ENCODE results near the gene CRYAB.
A peak's percentile ranks its signal among the peaks of the same experiment; 100 is the strongest.
"Not testable (repeated sequence)": the region's sequence is repeated elsewhere in the genome, so short reads cannot be mapped to it uniquely, and the experiment has no call there.

CRYAB gene

DNA sequence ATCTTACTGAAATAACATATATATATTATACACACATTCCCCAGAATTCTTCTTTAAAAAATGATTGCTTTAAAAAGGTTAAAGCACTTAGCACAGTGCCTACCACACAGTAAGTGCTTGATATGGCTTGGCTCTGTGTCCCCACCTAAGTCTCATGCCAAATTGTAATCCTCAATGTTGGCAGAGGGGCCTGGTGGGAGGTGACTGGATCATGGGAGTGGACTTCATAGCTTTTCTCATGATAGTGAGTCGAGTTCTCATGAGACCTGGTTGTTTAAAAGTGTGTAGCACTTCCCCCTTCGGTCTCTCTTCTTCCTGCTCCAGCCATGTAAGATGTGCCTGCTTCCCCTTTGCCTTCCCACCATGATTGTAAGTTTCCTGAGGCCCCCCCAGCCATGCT lies 6.2 kb downstream of the CRYAB start:
- no peak for DNase-seq

DNA sequence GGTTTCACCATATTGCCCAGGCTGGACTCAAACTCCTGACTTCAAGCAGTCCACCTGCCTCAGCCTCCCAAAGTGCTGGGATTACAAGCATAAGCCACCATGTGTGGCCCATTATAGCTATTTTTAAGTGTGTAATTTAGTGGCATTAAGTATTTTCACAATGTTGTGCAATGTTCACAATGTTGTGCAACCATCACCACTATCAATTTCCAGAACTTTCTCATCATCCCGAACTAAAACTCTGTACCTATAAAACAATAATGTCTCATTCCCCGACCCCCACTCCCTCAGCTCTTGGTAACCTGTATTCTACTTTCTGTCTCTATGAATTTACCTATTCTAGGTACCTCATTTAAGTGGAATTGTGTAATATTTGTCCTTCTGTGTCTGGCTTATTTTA lies 24.7 kb downstream of the CRYAB start:
- DNase-seq = no peak

DNA sequence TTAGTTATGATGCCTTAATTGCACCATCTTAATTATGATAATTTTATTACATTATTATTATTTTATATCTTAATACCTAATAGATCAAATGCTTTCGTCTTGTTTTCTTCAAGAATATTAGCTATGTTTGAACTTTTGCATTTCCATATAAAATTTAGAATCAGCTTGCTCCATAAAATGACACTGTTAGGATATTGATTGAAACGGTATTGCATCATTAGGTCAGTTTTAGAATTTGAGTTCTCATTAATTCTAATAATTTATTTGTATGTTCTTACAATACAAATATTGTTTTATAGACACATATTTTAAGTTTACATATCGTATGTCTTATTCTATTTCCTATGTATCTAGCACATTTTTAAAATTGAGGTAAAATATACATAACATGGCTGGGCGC lies 25.5 kb downstream of the CRYAB start:
- no peak for DNase-seq

DNA sequence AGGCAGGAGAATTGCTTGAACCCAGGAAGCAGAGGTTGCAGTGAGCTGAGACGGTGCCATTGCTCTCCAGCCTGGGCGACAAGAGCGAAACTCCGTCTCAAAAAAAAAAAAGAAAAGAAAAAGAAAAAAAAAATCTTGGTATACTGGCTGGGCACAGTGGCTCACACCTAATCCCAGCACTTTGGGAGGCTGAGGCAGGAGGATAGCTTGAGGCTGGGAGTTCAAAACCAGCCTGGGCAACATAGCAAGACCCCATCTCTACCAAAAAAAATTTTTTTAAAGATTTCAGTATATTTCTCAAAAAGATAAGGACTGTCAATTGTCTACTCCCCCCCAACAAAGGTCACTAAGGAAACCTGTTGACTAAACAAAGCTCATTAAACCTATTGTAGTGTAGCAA lies 26.5 kb downstream of the CRYAB start:
- DNase-seq = not testable (repeated sequence)

DNA sequence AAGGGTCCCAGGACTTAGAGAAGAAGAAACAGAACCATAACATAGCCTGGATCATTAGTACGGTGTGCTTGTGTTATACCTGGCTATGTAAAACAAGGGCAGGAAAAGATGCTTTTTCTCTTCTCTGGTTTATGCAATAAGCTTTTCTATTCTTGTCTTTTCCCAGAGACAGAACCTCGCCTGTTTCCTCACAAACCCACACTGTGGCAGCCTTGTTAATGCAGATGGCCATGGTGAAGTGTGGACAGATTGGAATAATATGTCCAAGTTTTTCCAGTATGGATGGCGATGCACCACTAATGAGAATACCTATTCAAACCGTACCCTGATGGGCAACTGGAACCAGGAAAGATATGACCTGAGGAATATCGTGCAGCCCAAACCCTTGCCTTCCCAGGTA lies 29.4 kb downstream of the CRYAB start:
- DNase-seq = no peak

DNA sequence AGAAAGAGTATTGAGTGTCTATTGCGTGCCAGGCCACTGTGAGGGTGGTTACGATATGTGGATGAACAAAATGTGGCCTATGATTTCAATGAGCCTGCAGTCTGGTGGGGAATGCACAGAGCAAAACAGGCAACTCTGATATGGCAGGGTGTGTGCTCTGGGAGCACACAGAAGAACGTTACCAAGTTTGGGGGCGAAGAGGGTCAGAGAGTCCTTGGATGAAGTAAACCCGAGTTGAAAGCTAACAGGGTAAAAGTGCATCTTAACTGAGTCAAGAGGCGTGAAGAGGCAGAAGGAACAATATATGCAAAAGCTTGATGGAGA lies 32.0 kb downstream of the CRYAB start:
- DNase-seq = no peak

DNA sequence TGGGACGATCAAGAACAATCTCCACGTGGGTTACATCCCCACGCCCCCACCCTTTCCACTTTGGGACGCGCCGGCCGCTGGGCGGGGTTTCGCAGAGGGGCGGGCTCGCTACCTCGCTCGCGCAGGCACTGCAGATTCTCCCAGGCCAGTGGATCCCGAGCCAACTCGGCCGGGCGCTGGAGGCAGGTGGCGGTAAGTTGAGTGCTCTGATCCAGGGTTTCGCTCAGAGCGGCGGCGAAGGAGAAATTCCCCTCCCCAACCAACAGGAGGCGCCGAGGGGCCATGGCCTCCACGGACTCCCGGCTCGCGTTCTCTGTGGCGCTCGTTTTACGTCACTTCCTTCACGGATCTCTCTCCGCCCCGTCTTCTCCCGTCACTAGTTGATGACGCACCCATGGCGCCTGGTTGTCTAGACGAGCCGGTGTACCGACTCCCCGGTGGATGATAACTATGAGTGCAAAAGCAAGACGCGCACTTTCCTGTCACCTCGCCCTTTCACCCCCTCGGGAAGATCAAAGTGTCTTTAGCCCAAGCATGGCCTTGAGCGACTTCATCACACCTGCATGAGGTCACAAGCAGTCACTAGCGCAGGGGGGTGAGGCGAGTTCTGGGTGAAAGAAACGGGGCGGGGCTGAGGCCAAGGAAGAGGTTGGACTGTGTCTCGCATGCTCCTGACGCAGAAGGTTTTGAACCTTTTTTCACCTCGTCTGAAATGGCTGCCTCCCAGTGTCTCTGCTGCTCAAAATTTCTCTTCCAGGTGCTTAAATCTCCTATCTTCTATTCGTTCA lies 32.5 kb downstream of the CRYAB start, which contains the start of the genes CFAP68 and FDXACB1:
TSS of gene CFAP68 (plus strand) at position 693 of the 788 bp plus-strand sequence. CDS start at position 713, 20 bp downstream.
TSS of gene FDXACB1 (minus strand) at position 317 of the 788 bp plus-strand sequence. CDS start at position 284, 33 bp downstream.
- DNase-seq = peak; percentile 98

DNA sequence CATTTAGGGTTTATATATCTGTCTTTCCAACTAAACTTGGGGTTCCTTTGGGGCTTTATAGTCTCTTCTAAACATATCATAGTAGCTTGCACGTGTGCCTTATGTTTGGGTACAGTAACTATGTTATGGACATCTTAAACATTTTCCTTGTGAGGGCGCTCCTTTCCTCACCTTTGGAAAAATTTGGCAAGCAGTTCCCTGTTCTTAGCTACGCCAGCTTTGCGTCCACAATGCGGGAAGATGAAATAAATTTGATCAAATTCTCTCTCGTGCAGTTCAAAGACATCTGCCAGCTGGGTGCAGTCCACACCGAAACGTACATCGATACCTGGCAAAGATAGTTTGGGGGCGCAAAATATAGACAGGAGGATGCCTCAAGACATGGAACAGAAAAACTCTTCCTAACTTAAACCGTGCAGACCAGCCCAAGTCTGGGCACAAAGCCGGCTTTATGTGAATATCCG lies 33.2 kb downstream of the CRYAB start:
- no peak for DNase-seq

DNA sequence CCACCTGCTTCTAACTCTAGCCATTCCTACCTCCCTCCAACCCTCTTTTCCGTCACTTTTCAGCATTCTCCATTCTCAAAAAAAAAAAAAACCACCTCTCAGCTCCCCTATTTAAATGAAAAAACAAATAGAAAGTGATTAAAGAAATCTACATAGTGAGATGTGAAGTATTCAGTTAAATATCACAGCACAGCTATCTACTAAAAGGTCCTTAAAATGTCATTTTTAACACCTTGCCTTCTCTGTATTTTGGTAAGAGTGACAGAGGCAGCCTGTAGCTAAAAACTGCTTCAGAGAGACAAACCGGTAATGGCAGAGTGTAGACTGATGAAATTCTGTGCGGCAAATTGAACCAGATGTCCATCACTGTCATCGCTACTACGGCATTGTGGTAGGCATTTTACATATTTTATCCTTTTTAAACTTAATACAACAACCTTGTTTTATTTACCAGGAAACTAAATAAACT lies 39.8 kb downstream of the CRYAB start:
- no peak for DNase-seq

DNA sequence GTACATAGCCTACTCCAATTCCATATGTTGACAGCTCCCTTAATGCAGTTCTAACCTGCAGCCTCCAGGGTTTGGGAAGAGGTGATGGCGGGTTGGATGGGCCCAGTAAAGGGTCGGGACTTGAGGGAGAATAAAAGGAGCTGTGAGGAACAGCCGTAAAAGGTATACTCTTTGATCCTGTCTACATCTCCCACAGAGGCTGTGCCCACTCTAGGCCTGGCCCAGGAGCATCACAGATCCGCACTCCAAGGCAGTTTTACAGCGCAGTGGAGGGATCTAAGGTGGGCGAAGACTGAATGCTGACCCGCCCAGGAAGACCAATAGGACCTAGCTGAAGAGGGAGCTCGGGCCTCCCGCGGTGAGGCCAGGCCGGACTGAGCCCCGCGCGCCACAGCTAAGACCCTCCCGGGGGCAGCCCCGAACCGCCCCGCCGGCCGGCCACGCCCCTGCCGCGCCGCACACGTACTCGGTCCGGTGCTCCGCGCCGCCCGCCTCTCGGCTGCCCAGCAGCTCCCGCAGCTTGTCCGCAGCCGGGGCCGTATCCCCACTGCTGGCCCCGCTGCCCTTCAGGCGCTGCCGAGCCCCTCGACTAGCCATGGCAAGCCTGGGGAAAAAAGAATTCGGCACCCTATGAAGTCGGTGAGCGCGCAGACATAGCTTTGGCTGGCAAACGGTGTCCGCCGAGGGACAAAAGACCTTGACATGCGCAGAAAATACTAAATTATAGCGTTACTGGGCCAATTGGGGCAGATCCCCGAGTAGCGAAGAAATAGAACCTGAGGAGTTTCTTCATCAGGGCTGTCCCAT lies 40.5 kb downstream of the CRYAB start, which contains the start of gene ALG9:
TSS of gene ALG9 (minus strand) at position 696 of the 807 bp plus-strand sequence. CDS start at position 597, 99 bp downstream.
- peak; percentile 84 for DNase-seq

DNA sequence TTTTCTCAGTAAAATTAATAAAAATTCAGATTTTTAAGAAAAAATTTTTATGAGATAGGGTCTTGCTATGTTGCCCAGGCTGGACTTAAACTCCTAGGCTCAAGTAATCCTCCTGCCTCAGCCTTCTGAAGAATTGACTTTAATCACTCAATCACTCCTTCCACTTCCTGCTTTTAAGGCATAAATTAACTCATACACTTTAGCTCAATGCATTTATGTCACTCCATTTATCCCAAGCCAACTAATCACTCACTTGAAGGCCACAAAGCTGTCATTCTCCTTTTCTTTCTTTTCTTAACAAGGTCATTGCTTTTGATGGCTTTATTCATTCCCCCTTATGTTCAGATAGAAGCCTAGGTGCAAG lies 41.1 kb downstream of the CRYAB start:
- no peak for DNase-seq

DNA sequence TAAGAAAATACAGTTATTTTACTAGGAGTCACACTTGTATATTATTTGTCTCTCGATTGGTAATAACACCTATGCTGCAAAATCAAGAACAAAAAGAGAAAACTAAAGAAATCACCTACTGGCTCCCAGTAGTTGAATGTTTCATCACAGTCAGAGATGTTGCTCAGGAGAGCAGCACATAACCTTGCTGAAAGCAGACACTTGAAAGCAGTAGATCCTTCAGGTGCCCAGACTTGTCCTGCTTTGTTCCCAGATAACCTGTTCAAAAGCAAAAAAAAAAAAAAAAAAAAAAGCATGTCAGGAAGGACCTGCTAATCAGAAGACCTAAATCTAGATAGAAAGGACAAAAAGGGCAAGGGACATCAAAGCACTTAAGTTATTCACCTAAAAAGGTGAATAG lies 41.5 kb downstream of the CRYAB start:
- DNase-seq = no peak

DNA sequence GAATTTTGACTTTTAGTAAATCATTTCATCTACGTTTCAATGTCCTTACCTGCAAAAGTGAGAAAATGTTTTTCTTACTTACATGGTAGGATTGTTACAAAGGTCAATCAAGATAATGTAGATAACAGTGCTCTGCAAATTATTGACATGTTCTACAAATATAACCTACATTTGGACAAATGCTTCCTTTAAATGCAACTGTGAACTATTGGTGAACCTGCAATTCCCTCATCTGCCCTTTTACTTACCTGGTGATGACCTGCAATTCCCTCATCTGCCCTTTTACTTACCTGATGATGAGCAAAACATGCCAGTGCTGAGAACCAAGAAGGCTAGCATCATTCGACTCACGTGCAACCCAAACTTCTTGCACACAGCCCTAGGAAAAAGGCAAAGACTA lies 51.3 kb downstream of the CRYAB start:
- DNase-seq = no peak
